Measurements from ENCODE around the gene NOC4L. TPM values are rescaled to one million over a fixed set of nuclear protein-coding genes. Genes with fewer than 3 reads are reported as not detected.

NOC4L gene
- total and polyA plus RNA-seq, 2 experiments from 2014 or later: 42.4 to 54.7 TPM

- peaks cover 13% of the 10 kb centered on the region for H3K27me3 Mint-ChIP-seq (ENCODE audit: insufficient read depth, low read depth, poor library complexity)
- ATAC-seq (no peak), DNase-seq (ENCODE audit: low spot score) (no peak)
- H3K36me3 Mint-ChIP-seq (ENCODE audit: low read depth): no peaks in the 10 kb centered on the region; the same call in 1 of the 3 replicates
- peaks cover 24% of the 10 kb centered on the region for H3F3A ChIP-seq (replicated peaks; ENCODE audit: low read depth)
- no peak overlapping the region for H3K4me3 Mint-ChIP-seq
- H3K4me1 Mint-ChIP-seq: no peaks in the 10 kb centered on the region
- no peak for TF ChIP-seq ETS1 (IDR thresholded peaks at IDR 0.05)
- no peak for TF ChIP-seq CREB1 (CRISPR knock-in tag; IDR thresholded peaks at IDR 0.05; ENCODE audit: low read depth)
- TF ChIP-seq ZNF462 (CRISPR knock-in tag; IDR thresholded peaks at IDR 0.05): no peak
- no peaks in the 10 kb centered on the region for H3K79me2 ChIP-seq (replicated peaks; ENCODE audit: insufficient read depth)
- no peak overlapping the region for H3K4me3 ChIP-seq
- H3K27me3 ChIP-seq (ENCODE audit: insufficient read depth): no peaks in the 10 kb centered on the region
- H3K36me3 ChIP-seq (ENCODE audit: insufficient read depth): no peaks in the 10 kb centered on the region
- no peak overlapping the region for H3K27ac Mint-ChIP-seq
- H2AFZ ChIP-seq: no peak overlapping the region
- no peak overlapping the region for H3K27ac ChIP-seq (ENCODE audit: low read depth)
- H3K4me2 ChIP-seq: no peak overlapping the region
- H3K9me2 ChIP-seq (ENCODE audit: insufficient read depth): no peaks in the 10 kb centered on the region
- no peaks in the 10 kb centered on the region for H3K4me1 ChIP-seq (ENCODE audit: insufficient read depth)
- H4K20me1 ChIP-seq (replicated peaks; ENCODE audit: insufficient read depth): no peaks in the 10 kb centered on the region
- H3K9me3 Mint-ChIP-seq: no peaks in the 10 kb centered on the region
Measured at GRCh38 chr12:132157733-132158409, 13.6 kb downstream of the NOC4L start.

Measured in GM23338 (cell line).